ENCODE measurements around the gene RAB7B.

DNA sequence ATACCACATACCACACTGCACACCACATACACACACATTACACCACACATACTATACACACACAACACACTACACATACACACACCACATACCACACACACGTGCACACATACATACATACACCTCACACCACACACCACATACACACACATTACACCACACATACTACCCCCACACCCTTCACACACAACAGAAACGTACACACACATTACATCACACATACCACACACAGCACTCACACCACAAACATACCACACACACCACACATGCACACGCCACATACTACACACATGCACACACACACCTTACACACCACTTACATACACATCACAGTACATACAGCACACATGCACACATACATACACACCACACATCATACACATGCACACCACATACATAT lies 28.5 kb downstream of the RAB7B start:
- TF ChIP-seq CTCF (IDR thresholded peaks at IDR 0.05): no peak
- no peak for TF ChIP-seq EZH2 (IDR thresholded peaks at IDR 0.05)

All from neural progenitor cell (in vitro differentiated cells).